Measurements from ENCODE around the gene SEPTIN10. TPM values are rescaled to one million over a fixed set of nuclear protein-coding genes. Genes with fewer than 3 reads are reported as not detected.

SEPTIN10 gene
- 93.6 and 101 TPM in 2 replicates for total RNA-seq (2021; fragmentation: NEBNext Ultra II Directional; extraction: Animal tissue kit (Norgen Biotek cat#: 25700))
- polyA plus RNA-seq (2011; rRNA removed): 15.3 and 23.7 TPM in 2 replicates
- polyA plus RNA-seq (2011; cell fraction: cytosol; rRNA removed): 31.5 TPM
- polyA plus RNA-seq (2011; cell fraction: nucleus; rRNA removed): 28.8 TPM
- 40.5 to 62.2 TPM (median 55.7 TPM) in 4 replicates for polyA plus RNA-seq (2012, experiment 1 of 2)
- polyA plus RNA-seq (2012, experiment 2 of 2): 5.6 TPM
- polyA plus RNA-seq (2013, experiment 1 of 2): 64.6 TPM
- polyA plus RNA-seq (2013, experiment 2 of 2): 62.1 TPM
- polyA minus RNA-seq (2011; rRNA and poly(A)+ RNA removed): 44.8 and 77.0 TPM in 2 replicates
- polyA minus RNA-seq (2011; cell fraction: cytosol; rRNA and poly(A)+ RNA removed): 61.8 TPM
- polyA minus RNA-seq (2011; cell fraction: nucleus; rRNA and poly(A)+ RNA removed): 105 TPM
- long read RNA-seq, experiment 1, partial matches to known transcripts: 44 of 89 reads
- long read RNA-seq, experiment 1, other reads (novel, unspliced or antisense): 44 of 89 reads
- long read RNA-seq, experiment 2, partial matches to known transcripts: 7 of 11 reads
- long read RNA-seq, experiment 2, other reads (novel, unspliced or antisense): 1 of 11 reads

DNA sequence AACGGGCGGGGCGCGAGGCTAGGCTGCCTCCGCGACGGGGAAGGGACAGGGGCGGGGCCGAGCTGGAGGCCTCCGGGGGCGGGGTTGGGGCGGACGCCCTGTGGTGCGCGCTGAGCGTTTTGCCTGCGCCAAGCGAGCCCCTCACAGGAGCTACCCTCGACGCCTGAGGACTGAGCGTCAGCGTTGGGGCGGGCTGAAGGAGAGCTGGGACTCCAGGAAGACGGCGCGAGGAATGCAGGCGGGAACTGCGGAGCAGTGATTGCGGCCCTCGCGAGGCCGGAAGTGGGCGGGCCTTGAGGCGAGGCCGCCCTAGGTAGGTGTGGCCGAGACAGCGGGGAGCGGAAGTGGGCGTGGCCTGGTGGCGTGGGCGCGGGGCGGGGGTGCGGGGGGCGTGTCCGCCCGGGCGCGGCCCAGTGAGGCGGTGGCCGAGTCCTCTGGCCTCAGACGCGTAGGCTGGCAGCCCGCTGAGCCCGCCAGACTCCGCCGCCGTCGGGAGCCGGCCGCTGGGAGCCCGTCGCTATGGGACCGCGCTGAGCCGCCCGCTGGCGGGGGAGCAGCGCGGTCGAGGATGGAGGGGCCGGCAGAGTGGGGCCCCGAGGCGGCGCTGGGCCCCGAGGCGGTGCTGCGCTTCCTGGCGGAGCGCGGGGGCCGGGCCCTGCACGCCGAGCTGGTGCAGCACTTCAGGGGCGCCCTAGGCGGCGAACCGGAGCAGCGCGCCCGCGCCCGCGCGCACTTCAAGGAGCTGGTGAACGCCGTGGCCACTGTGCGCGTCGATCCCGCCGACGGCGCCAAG lies at the start of gene SEPTIN10, which contains the start of gene SOWAHC:
SEPTIN10 (minus strand) TSS at position 45 of the 793 bp plus-strand sequence. CDS start 139 bp downstream, outside the sequence.
SOWAHC (plus strand) TSS at position 443 of the 793 bp plus-strand sequence; CDS start at position 569, 126 bp downstream.
- H3K9me3 ChIP-seq (ENCODE audit: insufficient read depth in 2 of 2, low read depth in 1 of 2, low read length in 1 of 2): no peaks in the 10 kb centered on the region
- peak within 1 kb of the TSS; percentile 49; the same call in 1 of the 2 replicates for H2BK15ac ChIP-seq (ENCODE audit: low read length)
- no peak within 1 kb of the TSS for H2BK120ac ChIP-seq (replicated peaks; ENCODE audit: low read depth, low read length)
- peaks cover 0 to 17% (median 11%) of the 10 kb centered on the region in 4 experiments; a peak in 5 of 7 replicates for H3K27me3 ChIP-seq (replicated peaks in 1 of 4; ENCODE audit: control insufficient read depth in 3 of 4, extremely low read depth in 1 of 4, insufficient read depth in 3 of 4, low read length in 3 of 4)
- peak within 1 kb of the TSS; percentile 93 to 95 for H3K4me2 ChIP-seq (ENCODE audit: insufficient read depth in 1 of 2, low read depth in 2 of 2, low read length in 2 of 2)
- peak within 1 kb of the TSS; percentile 77 to 93 (median 84) for H3K9ac ChIP-seq (replicated peaks in 1 of 4; ENCODE audit: extremely low read depth in 1 of 4, low read depth in 3 of 4, low read length in 3 of 4)
- peak within 1 kb of the TSS; percentile 50; the same call in 1 of the 2 replicates for H2BK5ac ChIP-seq (ENCODE audit: low read depth, low read length)
- peak within 1 kb of the TSS; percentile 89 for H4K8ac ChIP-seq (ENCODE audit: extremely low read depth, insufficient read depth, low read length)
- peaks cover 2% of the 10 kb centered on the region; the same call in 1 of the 2 replicates for H3K79me1 ChIP-seq (ENCODE audit: low read depth, low read length)
- H3K79me2 ChIP-seq (ENCODE audit: control insufficient read depth in 1 of 2, insufficient read depth in 2 of 2, low read length in 2 of 2): peaks cover 8 to 59% of the 10 kb centered on the region in 2 experiments
- FAIRE-seq: no peak
- H3K4me1 ChIP-seq (replicated peaks in 1 of 4; ENCODE audit: control insufficient read depth in 3 of 4, insufficient read depth in 4 of 4, low read length in 3 of 4): peaks cover 0 to 17% (median 9%) of the 10 kb centered on the region in 4 experiments; a peak in 5 of 7 replicates
- POLR2A ChIA-PET (ENCODE audit: partially characterized antibody): interaction anchor here (0.6 to 4.2 kb wide), 18 partner anchors 9 to 1489 kb away, joined by 3 to 33 read pairs (median 4); no protein-coding TSS in a partner anchor
- peaks cover 0 to 8% of the 10 kb centered on the region in 2 experiments for H4K20me1 ChIP-seq (replicated peaks in 1 of 2; ENCODE audit: control insufficient read depth in 1 of 2, insufficient read depth in 2 of 2, low read length in 2 of 2)
- WGBS, 2 experiments (ENCODE audit: extremely low coverage in 1 of 2, insufficient coverage in 1 of 2, insufficient read length in 1 of 2, insufficient replicate concordance in 2 of 2, low coverage in 1 of 2, low lambda C conversion rate in 2 of 2, missing lambda C conversion rate in 1 of 2): 3% methylated on average over 37 of the region's 104 CpGs; no CpG with 5 or more reads in 1 of the 2 experiments
- DNase-seq (ENCODE audit: low read depth in 1 of 2, low spot score in 2 of 2): peak; percentile 96
- H3K23ac ChIP-seq (ENCODE audit: insufficient read length): no peak within 1 kb of the TSS
- H3K23me2 ChIP-seq (ENCODE audit: low read depth, low read length): peaks cover 12% of the 10 kb centered on the region
- peak within 1 kb of the TSS; percentile 67 for H4K5ac ChIP-seq (ENCODE audit: insufficient read length, low read depth, low read length)
- no peaks in the 10 kb centered on the region for H3K36me3 ChIP-seq (ENCODE audit: control insufficient read depth in 2 of 4, insufficient read depth in 4 of 4, low read length in 3 of 4)
- peak within 1 kb of the TSS; percentile 82 to 97 (median 88) for H3K4me3 ChIP-seq (ENCODE audit: extremely low read depth in 1 of 4, insufficient read depth in 2 of 4, low read depth in 3 of 4, low read length in 4 of 4)
- H4K91ac ChIP-seq (replicated peaks; ENCODE audit: insufficient read length, low read length): peak within 1 kb of the TSS; percentile 95
- peak within 1 kb of the TSS; percentile 72 for H3K27ac ChIP-seq (ENCODE audit: low read depth, low read length)
- H3K4ac ChIP-seq (replicated peaks; ENCODE audit: insufficient read length, low read depth, low read length): peak within 1 kb of the TSS; percentile 77
- peak within 1 kb of the TSS; percentile 20; the same call in 1 of the 2 replicates for H2AFZ ChIP-seq (ENCODE audit: low read length)
- CTCF ChIA-PET (ENCODE audit: partially characterized antibody): interaction anchor here (0.7 to 2.8 kb wide), 5 partner anchors 8 to 122 kb away, joined by 3 to 17 read pairs (median 4); no protein-coding TSS in a partner anchor
- peak within 1 kb of the TSS; percentile 95 for H2BK12ac ChIP-seq (ENCODE audit: low read depth, low read length)
- peak within 1 kb of the TSS; percentile 91 for H3K18ac ChIP-seq (ENCODE audit: extremely low read depth, low read length)
- H3K56ac ChIP-seq (replicated peaks; ENCODE audit: insufficient read length, low read depth, low read length): peak within 1 kb of the TSS; percentile 77
- no peak within 1 kb of the TSS for H2BK20ac ChIP-seq (ENCODE audit: low read length)
- H3K14ac ChIP-seq (ENCODE audit: insufficient read length): no peak within 1 kb of the TSS
- peak within 1 kb of the TSS; percentile 71; the same call in 1 of the 2 replicates for H2AK5ac ChIP-seq (ENCODE audit: low read depth, low read length)
- TF ChIP-seq, protein P1, sequence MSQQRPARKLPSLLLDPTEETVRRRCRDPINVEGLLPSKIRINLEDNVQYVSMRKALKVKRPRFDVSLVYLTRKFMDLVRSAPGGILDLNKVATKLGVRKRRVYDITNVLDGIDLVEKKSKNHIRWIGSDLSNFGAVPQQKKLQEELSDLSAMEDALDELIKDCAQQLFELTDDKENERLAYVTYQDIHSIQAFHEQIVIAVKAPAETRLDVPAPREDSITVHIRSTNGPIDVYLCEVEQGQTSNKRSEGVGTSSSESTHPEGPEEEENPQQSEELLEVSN (IDR thresholded peaks at IDR 0.05): peak; percentile 81
- TF ChIP-seq POU5F1 (IDR thresholded peaks at IDR 0.05; ENCODE audit: low read depth, low read length): no peak
- peak; percentile 85 for TF ChIP-seq CREB1 (IDR thresholded peaks at IDR 0.05)
- 0 out of 2 replicates have a peak, but pooled peaks have one; percentile 36 for TF ChIP-seq GTF2F1 (IDR thresholded peaks at IDR 0.05; ENCODE audit: borderline replicate concordance, low read depth, low read length)
- TF ChIP-seq SAP30 (IDR thresholded peaks at IDR 0.05; ENCODE audit: insufficient read depth, insufficient replicate concordance, low read length): no peak
- TF ChIP-seq TBP (IDR thresholded peaks at IDR 0.05; ENCODE audit: low read depth, low read length): peak; percentile 81
- TF ChIP-seq KDM4A (IDR thresholded peaks at IDR 0.05; ENCODE audit: low read depth, low read length, severe bottlenecking): peak; percentile 59

All from H1 (cell line).